Peyer's patch (tissue), 4 donors: ENCODE measurements around the gene SNTG2. TPM values are rescaled to one million over a fixed set of nuclear protein-coding genes. Genes with fewer than 3 reads are reported as not detected.
A peak's percentile ranks its signal among the peaks of the same experiment; 100 is the strongest.

ENCODE experiments used
- DNase-seq, 3 donors: peaks; one replicate each; pipeline ENCODE4 v3.0.0-alpha.2; 2017 to 2019
- H3K27ac ChIP-seq, 4 donors: fragments of 200-600 bp; sonication (generic); one replicate each; pipeline ENCODE4 v1.5.1; 2016 to 2019
- H3K27me3 ChIP-seq, 2 donors: fragments of 200-600 bp; sonication (generic); one replicate each; pipeline ENCODE4 v1.5.1; 2019
- H3K36me3 ChIP-seq, 3 donors: fragments of 200-600 bp; sonication (generic); one replicate each; pipeline ENCODE4 v1.5.1; 2016 to 2019
- H3K4me1 ChIP-seq, 4 donors: fragments of 200-600 bp; sonication (generic); one replicate each; pipeline ENCODE4 v1.5.1; 2016 to 2019
- H3K4me3 ChIP-seq, 4 donors: fragments of 200-600 bp; sonication (generic); 1 replicate in 3 of 4; 2 replicates in 1 of 4; pipeline ENCODE4 v1.5.1; 2016 to 2019; ENCODE audit warnings: mild to moderate bottlenecking in 1 of 4
- H3K9me3 ChIP-seq, 4 donors: fragments of 200-600 bp; sonication (generic); one replicate each; pipeline ENCODE4 v1.5.1; 2016 to 2019; ENCODE audit warnings: mild to moderate bottlenecking in 1 of 4
- CTCF ChIP-seq, 6 experiments: fragments of 450-650 bp in 4 of 6; fragments of 200-600 bp in 2 of 6; sonication (generic) in 1 of 6; IDR thresholded peaks; one replicate each; pipeline ENCODE4 v1.5.1; 2017 to 2019; ENCODE audit warnings: antibody characterized with exemption in 6 of 6, mild to moderate bottlenecking in 3 of 6, moderate library complexity in 1 of 6
- POLR2A ChIP-seq, 2 donors: fragments of 450-650 bp; IDR thresholded peaks; one replicate each; pipeline ENCODE4 v1.5.1; 2017; ENCODE audit warnings: antibody characterized with exemption in 2 of 2, mild to moderate bottlenecking in 2 of 2, moderate library complexity in 2 of 2
- total RNA-seq, 4 donors: library from RNA; depleted of rRNA; stranded (reverse); fragments of >200 nt; gene quantifications; one replicate each; pipeline ENCODE4 v1.1.0, GENCODE V29; 2016

SNTG2 gene
- total RNA-seq, 4 donors from 2014 or later: 1.8 to 65.2 (median 3.9) TPM

- DNase-seq: no peak
- Histone ChIP-seq H3K9me3 (no peaks in the 10 kb centered on the region), H3K27me3 (no peaks in the 10 kb centered on the region), H3K36me3 (no peaks in the 10 kb centered on the region), H3K4me1 (no peaks in the 10 kb centered on the region), H3K27ac (no peak overlapping the region), H3K4me3 (no peak overlapping the region)
- TF ChIP-seq POLR2A (IDR thresholded peaks at IDR 0.05) (no peak), CTCF (IDR thresholded peaks at IDR 0.05) (no peak)
Measured at GRCh38 chr2:963876-964275, 13.2 kb downstream of the SNTG2 start.

- DNase-seq: no peak
- Histone ChIP-seq H3K36me3 (no peaks in the 10 kb centered on the region), H3K4me3 (no peak overlapping the region), H3K27me3 (no peaks in the 10 kb centered on the region), H3K27ac (no peak overlapping the region), H3K4me1 (no peaks in the 10 kb centered on the region), H3K9me3 (no peaks in the 10 kb centered on the region)
- TF ChIP-seq POLR2A (IDR thresholded peaks at IDR 0.05) (no peak), CTCF (IDR thresholded peaks at IDR 0.05) (no peak)
Measured at GRCh38 chr2:964562-964961, 13.9 kb downstream of the SNTG2 start.

GRCh38 chr2:965640-966147, 15.0 kb downstream of the SNTG2 start:
- no peak for TF ChIP-seq CTCF (IDR thresholded peaks at IDR 0.05)
- TF ChIP-seq POLR2A (IDR thresholded peaks at IDR 0.05): no peak

GRCh38 chr2:973129-973528, 22.5 kb downstream of the SNTG2 start:
- no peak for DNase-seq
- Histone ChIP-seq H3K4me3 (no peak overlapping the region), H3K36me3 (no peaks in the 10 kb centered on the region), H3K9me3 (no peaks in the 10 kb centered on the region), H3K4me1 (no peaks in the 10 kb centered on the region), H3K27ac (no peak overlapping the region), H3K27me3 (no peaks in the 10 kb centered on the region)
- TF ChIP-seq CTCF (IDR thresholded peaks at IDR 0.05) (no peak), POLR2A (IDR thresholded peaks at IDR 0.05) (no peak)

More at GRCh38 chr2:965640-966147, 15.0 kb downstream of the SNTG2 start:
- Histone ChIP-seq H3K9me3 (no peaks in the 10 kb centered on the region), H3K4me3 (no peak overlapping the region), H3K27ac (no peak overlapping the region), H3K4me1 (no peaks in the 10 kb centered on the region), H3K27me3 (no peaks in the 10 kb centered on the region), H3K36me3 (no peaks in the 10 kb centered on the region)
- DNase-seq: no peak

GRCh38 chr2:974054-974453, 23.4 kb downstream of the SNTG2 start:
- DNase-seq: peak in 2 of 3 donors; percentile 26 to 61
- Histone ChIP-seq H3K27me3 (no peaks in the 10 kb centered on the region), H3K27ac (no peak overlapping the region), H3K4me3 (no peak overlapping the region), H3K36me3 (no peaks in the 10 kb centered on the region), H3K9me3 (no peaks in the 10 kb centered on the region), H3K4me1 (no peaks in the 10 kb centered on the region)
- TF ChIP-seq CTCF (IDR thresholded peaks at IDR 0.05) (no peak), POLR2A (IDR thresholded peaks at IDR 0.05) (no peak)

GRCh38 chr2:974502-974901, 23.9 kb downstream of the SNTG2 start:
- TF ChIP-seq CTCF (IDR thresholded peaks at IDR 0.05): no peak
- DNase-seq: no peak
- H3K36me3 ChIP-seq: no peaks in the 10 kb centered on the region
- H3K4me1 ChIP-seq: no peaks in the 10 kb centered on the region
- no peak overlapping the region for H3K4me3 ChIP-seq
- no peak overlapping the region for H3K27ac ChIP-seq
- no peaks in the 10 kb centered on the region for H3K9me3 ChIP-seq
- H3K27me3 ChIP-seq: no peaks in the 10 kb centered on the region
